Measurements from ENCODE around the gene GAPT. TPM values are rescaled to one million over a fixed set of nuclear protein-coding genes. Genes with fewer than 3 reads are reported as not detected.

The GAPT gene
- total RNA-seq, 1 experiment from 2014 or later: not detected

- H4K20me1 ChIP-seq (ENCODE audit: low read length): peaks cover 32% of the 10 kb centered on the region
- ChIA-PET POLR2A (ENCODE audit: unreplicated experiment) (no interaction called here), CTCF (no interaction called here)
- H3K4me1 ChIP-seq (ENCODE audit: insufficient read depth, low read length): peaks cover 16% of the 10 kb centered on the region; the same call in 1 of the 2 replicates
- ATAC-seq (no peak), DNase-seq (no peak)
- TF ChIP-seq EZH2 (IDR thresholded peaks at IDR 0.05; ENCODE audit: low read length, unreplicated experiment) (no peak), EZH2phosphoT487 (IDR thresholded peaks at IDR 0.05; ENCODE audit: borderline replicate concordance, low read length) (no peak)
- H3K9me2 ChIP-seq (replicated peaks; ENCODE audit: low read length): no peaks in the 10 kb centered on the region
- H3F3A ChIP-seq (ENCODE audit: low read length, unreplicated experiment): peaks cover 6% of the 10 kb centered on the region
- peaks cover 32% of the 10 kb centered on the region for H3K36me3 ChIP-seq (ENCODE audit: low read depth, low read length)
- intact Hi-C loops (cut with micrococcal nuclease): loop anchor here (5.0 kb wide), 1 partner anchor 119 kb away; no protein-coding TSS in a partner anchor
- no TSS peak for BruUV-seq (replicated peaks)
- H3K79me2 ChIP-seq (ENCODE audit: low read length): peaks cover 20% of the 10 kb centered on the region
- H3K9me3 ChIP-seq (ENCODE audit: low read length): no peaks in the 10 kb centered on the region
- H3K4me3 ChIP-seq (ENCODE audit: low read length): no peak overlapping the region
- no peak overlapping the region for H3K9ac ChIP-seq (ENCODE audit: low read length)
- no peak overlapping the region for H3K4me2 ChIP-seq (ENCODE audit: low read length)
- no peaks in the 10 kb centered on the region for H3K27me3 ChIP-seq (ENCODE audit: low read length)
- H3K27ac ChIP-seq (ENCODE audit: low read length): no peak overlapping the region
- no peak overlapping the region for H2AFZ ChIP-seq (ENCODE audit: low read length)
Measured at GRCh38 chr5:58450811-58451629, 40.2 kb upstream of the GAPT start.

DNA sequence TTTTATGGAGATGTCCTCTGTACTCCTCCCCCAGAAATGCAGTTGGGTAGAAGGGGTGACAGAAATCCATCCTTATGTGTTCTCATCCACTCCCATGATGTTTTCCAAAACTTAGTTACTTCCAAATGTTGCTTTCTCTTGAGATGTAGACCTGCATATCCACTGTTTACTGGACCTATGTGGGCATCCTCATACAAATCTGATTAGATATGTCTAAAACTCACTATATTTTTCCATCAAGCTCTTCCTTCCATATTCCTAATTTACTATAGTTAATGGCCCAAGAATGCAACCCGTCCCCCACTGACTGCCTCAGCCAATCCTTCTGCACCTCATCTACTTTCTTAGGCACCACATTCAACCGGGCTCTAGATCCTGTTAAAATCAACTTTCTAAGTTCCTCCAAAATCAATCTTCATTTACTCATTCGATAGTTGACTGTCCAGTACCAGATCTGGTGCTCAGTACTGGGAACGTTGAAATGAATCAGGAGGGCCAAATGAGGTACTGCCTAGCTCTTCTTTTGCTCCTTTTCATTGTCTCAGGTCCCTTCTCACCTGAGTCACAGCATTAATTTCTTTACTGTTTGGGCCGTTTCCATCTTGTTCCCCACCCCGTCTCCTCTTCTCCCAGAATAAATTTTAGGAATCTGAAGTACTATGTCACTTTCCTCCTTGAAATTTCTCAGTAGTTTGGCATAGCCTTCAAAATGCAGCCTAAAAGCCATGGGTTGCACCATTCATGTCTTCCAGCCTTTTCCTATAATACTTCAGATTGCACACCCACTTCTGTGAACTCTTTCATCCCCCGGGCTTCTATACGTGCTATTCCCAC lies 39.3 kb upstream of the GAPT start:
- Histone ChIP-seq H3K4me1 (ENCODE audit: insufficient read depth, low read length) (peaks cover 24% of the 10 kb centered on the region), H2AFZ (ENCODE audit: low read length) (no peak overlapping the region), H3F3A (ENCODE audit: low read length, unreplicated experiment) (peaks cover 6% of the 10 kb centered on the region), H3K9ac (ENCODE audit: low read length) (no peak overlapping the region), H4K20me1 (ENCODE audit: low read length) (peaks cover 42% of the 10 kb centered on the region), H3K4me3 (ENCODE audit: low read length) (no peak overlapping the region), H3K27ac (ENCODE audit: low read length) (no peak overlapping the region), H3K9me2 (replicated peaks; ENCODE audit: low read length) (no peaks in the 10 kb centered on the region), H3K9me3 (ENCODE audit: low read length) (no peaks in the 10 kb centered on the region), H3K79me2 (ENCODE audit: low read length) (peaks cover 29% of the 10 kb centered on the region), H3K27me3 (ENCODE audit: low read length) (no peaks in the 10 kb centered on the region), H3K36me3 (ENCODE audit: low read depth, low read length) (peaks cover 41% of the 10 kb centered on the region), H3K4me2 (ENCODE audit: low read length) (no peak overlapping the region)
- no TSS peak for BruUV-seq (replicated peaks)
- DNase-seq: no peak
- ChIA-PET POLR2A (ENCODE audit: unreplicated experiment) (no interaction called here), CTCF (no interaction called here)
- no peak for TF ChIP-seq EZH2 (IDR thresholded peaks at IDR 0.05; ENCODE audit: low read length, unreplicated experiment)
- TF ChIP-seq, protein P1, sequence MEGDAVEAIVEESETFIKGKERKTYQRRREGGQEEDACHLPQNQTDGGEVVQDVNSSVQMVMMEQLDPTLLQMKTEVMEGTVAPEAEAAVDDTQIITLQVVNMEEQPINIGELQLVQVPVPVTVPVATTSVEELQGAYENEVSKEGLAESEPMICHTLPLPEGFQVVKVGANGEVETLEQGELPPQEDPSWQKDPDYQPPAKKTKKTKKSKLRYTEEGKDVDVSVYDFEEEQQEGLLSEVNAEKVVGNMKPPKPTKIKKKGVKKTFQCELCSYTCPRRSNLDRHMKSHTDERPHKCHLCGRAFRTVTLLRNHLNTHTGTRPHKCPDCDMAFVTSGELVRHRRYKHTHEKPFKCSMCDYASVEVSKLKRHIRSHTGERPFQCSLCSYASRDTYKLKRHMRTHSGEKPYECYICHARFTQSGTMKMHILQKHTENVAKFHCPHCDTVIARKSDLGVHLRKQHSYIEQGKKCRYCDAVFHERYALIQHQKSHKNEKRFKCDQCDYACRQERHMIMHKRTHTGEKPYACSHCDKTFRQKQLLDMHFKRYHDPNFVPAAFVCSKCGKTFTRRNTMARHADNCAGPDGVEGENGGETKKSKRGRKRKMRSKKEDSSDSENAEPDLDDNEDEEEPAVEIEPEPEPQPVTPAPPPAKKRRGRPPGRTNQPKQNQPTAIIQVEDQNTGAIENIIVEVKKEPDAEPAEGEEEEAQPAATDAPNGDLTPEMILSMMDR (conservative IDR thresholded peaks at IDR 0.05; ENCODE audit: low read depth, low read length): no peak
- intact Hi-C loops (cut with micrococcal nuclease): loop anchor here (2.0 to 5.0 kb wide), 2 partner anchors 120 to 263 kb away; no protein-coding TSS in a partner anchor
- ATAC-seq: peak; percentile 8; the same call in 1 of the 2 replicates

GRCh38 chr5:58452566-58453258 lies 38.5 kb upstream of the GAPT start:
- intact Hi-C loops (cut with micrococcal nuclease): loop anchor here (2.0 to 5.0 kb wide), 2 partner anchors 120 to 264 kb away; no protein-coding TSS in a partner anchor
- no peak overlapping the region for H3K27ac ChIP-seq (ENCODE audit: low read length)
- no peaks in the 10 kb centered on the region for H3K9me3 ChIP-seq (ENCODE audit: low read length)
- TF ChIP-seq EZH2phosphoT487 (IDR thresholded peaks at IDR 0.05; ENCODE audit: borderline replicate concordance, low read length) (no peak), EZH2 (IDR thresholded peaks at IDR 0.05; ENCODE audit: low read length, unreplicated experiment) (no peak)
- TF ChIP-seq, protein P1 (conservative IDR thresholded peaks at IDR 0.05; ENCODE audit: low read depth, low read length): no peak
- peak; percentile 22 for DNase-seq
- H3K4me1 ChIP-seq (ENCODE audit: insufficient read depth, low read length): peaks cover 31% of the 10 kb centered on the region
- CTCF ChIA-PET: no interaction called here
- peaks cover 6% of the 10 kb centered on the region for H3F3A ChIP-seq (ENCODE audit: low read length, unreplicated experiment)
- peaks cover 49% of the 10 kb centered on the region for H3K36me3 ChIP-seq (ENCODE audit: low read depth, low read length)
- peaks cover 37% of the 10 kb centered on the region for H3K79me2 ChIP-seq (ENCODE audit: low read length)
- H3K9ac ChIP-seq (ENCODE audit: low read length): no peak overlapping the region
- H3K4me2 ChIP-seq (ENCODE audit: low read length): no peak overlapping the region
- H4K20me1 ChIP-seq (ENCODE audit: low read length): peaks cover 49% of the 10 kb centered on the region
- no TSS peak for BruUV-seq (replicated peaks)
- POLR2A ChIA-PET (ENCODE audit: unreplicated experiment): no interaction called here
- H2AFZ ChIP-seq (ENCODE audit: low read length): no peak overlapping the region
- ATAC-seq: peak; percentile 41
- no peaks in the 10 kb centered on the region for H3K27me3 ChIP-seq (ENCODE audit: low read length)
- no peak overlapping the region for H3K4me3 ChIP-seq (ENCODE audit: low read length)
- H3K9me2 ChIP-seq (replicated peaks; ENCODE audit: low read length): no peaks in the 10 kb centered on the region
